Measurements from ENCODE around the gene C1orf210.

GRCh38 chr1:43238085-43238484 lies 47.3 kb downstream of the C1orf210 start:
- TF ChIP-seq CTCF (IDR thresholded peaks at IDR 0.05; ENCODE audit: low read depth, low read length) (peak; percentile 70), EZH2phosphoT487 (IDR thresholded peaks at IDR 0.05; ENCODE audit: low read depth) (no peak)
